MG63 (cell line): ENCODE measurements around the gene TUBB4B. TPM values are rescaled to one million over a fixed set of nuclear protein-coding genes. Genes with fewer than 3 reads are reported as not detected.
"Not testable (repeated sequence)": the region's sequence is repeated elsewhere in the genome, so short reads cannot be mapped to it uniquely, and the experiment has no call there.

Experiments used
- DNase-seq: peaks from one replicate; pipeline ENCODE4 v3.0.0-alpha.2; 2020
- H3K27me3 ChIP-seq: fragments of 250-450 bp; sonication (Bioruptor Pico); 2 replicates; pipeline ENCODE4 v1.5.1; 2020; ENCODE audit warnings: mild to moderate bottlenecking, moderate library complexity
- H3K36me3 ChIP-seq: fragments of 250-450 bp; sonication (Bioruptor Pico); 2 replicates; pipeline ENCODE4 v1.5.1; 2020; ENCODE audit warnings: mild to moderate bottlenecking, moderate library complexity
- H3K4me3 ChIP-seq: fragments of 250-450 bp; sonication (Bioruptor Pico); 2 replicates; pipeline ENCODE4 v1.5.1; 2020; ENCODE audit warnings: mild to moderate bottlenecking, moderate library complexity
- H3K9me3 ChIP-seq: fragments of 250-450 bp; sonication (Bioruptor Pico); 2 replicates; pipeline ENCODE4 v1.5.1; 2020; ENCODE audit warnings: mild to moderate bottlenecking, moderate library complexity
- total RNA-seq: library from RNA; depleted of rRNA; stranded (reverse); fragments of >200 nt; shearing (Covaris generic); gene quantifications from 2 replicates; pipeline ENCODE4 v1.2.3, GENCODE V29; 2014; ENCODE audit warnings: low replicate concordance

The TUBB4B gene
- total RNA-seq, 1 experiment from 2014 or later: 829 TPM

DNA sequence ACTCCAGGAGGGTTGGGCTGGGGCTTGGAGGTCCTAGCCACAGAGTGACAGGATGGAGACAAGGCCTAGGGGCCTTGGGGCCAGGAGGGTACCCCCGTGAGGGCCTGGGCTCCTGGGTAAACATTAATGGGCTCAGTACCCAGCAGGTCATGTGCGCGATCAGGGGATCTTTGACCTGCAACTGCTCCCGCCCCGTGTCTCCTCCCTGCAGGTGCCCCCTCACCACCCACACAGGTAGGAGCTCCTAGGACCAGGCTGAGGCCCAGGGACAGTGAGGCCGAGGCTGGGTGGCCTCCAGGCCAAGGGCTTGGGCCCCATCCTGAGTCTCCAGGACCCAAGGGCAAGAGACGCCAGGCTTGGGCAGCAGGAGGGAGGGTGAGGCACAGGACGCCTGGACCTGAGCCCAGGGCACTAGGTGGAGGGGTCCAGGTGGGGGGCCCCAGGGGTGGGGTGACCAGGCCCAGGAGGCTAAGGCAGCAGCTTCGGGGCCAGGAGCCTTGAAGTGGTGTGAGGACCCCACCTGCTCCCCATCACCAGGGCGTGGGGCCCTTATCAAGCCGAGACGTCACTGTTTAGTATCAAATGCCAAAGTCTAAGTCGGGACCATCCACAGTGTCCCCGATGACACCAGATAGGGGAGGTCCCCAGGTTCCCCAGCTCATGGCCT is 10.2 kb upstream of the TUBB4B start, which contains the start of gene SLC34A3:
Gene SLC34A3 (plus strand): TSS at position 197 of the 667 bp plus-strand sequence. CDS start 802 bp downstream, outside the sequence.
- Histone ChIP-seq H3K27me3 (no peaks in the 10 kb centered on the region), H3K4me3 (no peak within 1 kb of the TSS), H3K36me3 (no peaks in the 10 kb centered on the region), H3K9me3 (no peaks in the 10 kb centered on the region)
- DNase-seq: no peak

DNA sequence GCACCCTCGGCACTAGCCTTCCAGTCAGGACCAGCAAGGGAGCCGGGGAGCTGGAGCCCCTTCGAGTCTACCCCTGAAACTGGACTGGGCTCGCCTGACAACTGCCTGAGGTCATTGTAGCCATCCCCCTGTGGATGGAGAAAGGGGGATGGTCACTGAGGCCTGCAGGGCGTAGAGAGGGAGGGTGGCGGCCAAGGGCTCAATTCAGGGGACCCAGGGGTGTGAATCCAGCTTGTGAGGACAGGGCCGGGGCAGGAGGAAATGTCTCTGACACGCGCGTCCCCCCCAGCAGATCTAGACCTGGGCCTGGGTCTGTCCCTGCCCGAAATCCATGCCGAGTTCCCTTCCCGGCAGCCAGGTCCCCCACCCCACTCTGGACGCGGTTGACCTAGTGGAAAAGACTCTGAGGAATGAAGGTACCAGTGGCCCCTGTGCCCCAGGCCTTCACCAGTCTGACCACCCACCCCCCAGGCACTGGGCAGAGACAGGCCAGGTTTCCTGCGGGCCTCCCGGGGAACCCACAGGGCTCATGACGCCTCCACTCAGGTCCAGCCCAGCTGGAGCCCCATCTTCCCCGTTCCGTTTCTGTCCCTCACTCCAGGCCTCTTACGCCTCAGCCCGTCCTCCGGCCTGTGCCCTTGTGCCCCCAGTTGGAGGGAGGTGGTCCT is 9.6 kb upstream of the TUBB4B start:
- Histone ChIP-seq H3K36me3 (no peaks in the 10 kb centered on the region), H3K4me3 (no peak overlapping the region), H3K27me3 (no peaks in the 10 kb centered on the region), H3K9me3 (no peaks in the 10 kb centered on the region)
- DNase-seq: no peak

DNA sequence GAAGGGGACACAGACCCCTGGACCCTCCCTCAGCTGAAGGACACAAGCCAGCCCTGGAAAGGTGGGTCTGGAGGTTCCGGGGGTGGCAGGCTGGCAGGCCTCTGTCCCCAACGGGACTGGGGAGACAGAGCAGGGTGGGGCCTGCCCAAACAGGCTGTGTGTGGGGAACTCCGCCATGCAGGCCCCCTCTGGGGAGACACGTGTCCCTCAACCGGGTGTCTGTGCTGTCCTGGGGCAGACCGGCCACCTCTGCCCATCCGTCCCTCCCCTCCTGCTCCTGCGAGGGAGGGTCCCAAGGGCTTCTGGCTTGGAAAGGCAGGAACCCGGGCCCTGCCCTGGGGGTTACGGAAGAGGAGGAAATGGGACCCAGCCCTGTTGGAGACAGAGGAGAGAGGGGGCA is 9.0 kb upstream of the TUBB4B start:
- no peaks in the 10 kb centered on the region for H3K9me3 ChIP-seq
- no peak overlapping the region for H3K4me3 ChIP-seq
- DNase-seq: no peak
- H3K27me3 ChIP-seq: no peaks in the 10 kb centered on the region
- H3K36me3 ChIP-seq: no peaks in the 10 kb centered on the region

DNA sequence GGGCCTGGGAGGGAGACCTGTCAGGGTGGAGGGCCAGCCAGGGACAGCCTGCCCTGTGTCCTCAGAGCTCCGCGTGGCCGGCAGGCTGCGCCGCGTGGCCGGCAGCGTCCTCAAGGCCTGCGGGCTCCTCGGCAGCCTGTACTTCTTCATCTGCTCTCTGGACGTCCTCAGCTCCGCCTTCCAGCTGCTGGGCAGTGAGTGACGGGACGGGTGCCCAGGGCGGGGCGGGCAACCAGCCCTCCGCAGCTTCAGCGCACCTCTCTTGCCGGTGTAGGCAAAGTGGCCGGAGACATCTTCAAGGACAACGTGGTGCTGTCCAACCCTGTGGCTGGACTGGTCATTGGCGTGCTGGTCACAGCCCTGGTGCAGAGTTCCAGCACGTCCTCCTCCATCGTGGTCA is 8.6 kb upstream of the TUBB4B start:
- Histone ChIP-seq H3K4me3 (no peak overlapping the region), H3K27me3 (no peaks in the 10 kb centered on the region), H3K9me3 (no peaks in the 10 kb centered on the region), H3K36me3 (no peaks in the 10 kb centered on the region)
- no peak for DNase-seq

DNA sequence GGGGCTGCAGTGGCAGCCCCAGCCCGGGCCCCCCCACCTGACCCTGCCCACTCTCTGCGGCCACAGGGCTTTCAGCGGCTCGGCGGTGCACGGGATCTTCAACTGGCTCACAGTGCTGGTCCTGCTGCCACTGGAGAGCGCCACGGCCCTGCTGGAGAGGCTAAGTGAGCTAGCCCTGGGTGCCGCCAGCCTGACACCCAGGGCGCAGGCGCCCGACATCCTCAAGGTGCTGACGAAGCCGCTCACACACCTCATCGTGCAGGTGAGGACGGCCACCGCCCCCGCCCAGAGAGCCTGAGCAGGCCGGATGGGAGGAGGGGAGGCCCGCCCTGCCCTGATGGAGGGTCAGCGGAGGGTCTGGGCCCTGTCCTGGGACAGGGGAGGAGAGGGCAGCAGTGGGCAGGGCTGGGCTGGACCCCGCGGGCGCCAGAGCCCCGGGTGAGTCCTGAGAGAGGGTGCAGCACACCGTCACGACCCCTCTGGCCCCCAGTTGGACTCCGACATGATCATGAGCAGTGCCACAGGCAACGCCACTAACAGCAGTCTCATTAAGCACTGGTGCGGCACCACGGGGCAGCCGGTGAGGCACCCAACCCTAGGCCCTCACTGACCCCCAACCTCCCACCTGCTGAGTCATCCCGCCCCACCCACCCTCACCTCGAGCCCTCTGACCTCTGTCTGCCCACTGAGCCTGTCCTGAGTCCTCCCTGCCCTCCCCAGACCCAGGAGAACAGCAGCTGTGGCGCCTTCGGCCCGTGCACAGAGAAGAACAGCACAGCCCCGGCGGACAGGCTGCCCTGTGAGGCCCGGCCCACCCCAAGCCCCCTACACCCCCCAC is 7.7 kb upstream of the TUBB4B start:
- no peaks in the 10 kb centered on the region for H3K27me3 ChIP-seq
- no peaks in the 10 kb centered on the region for H3K9me3 ChIP-seq
- no peaks in the 10 kb centered on the region for H3K36me3 ChIP-seq
- H3K4me3 ChIP-seq: no peak overlapping the region
- no peak for DNase-seq

DNA sequence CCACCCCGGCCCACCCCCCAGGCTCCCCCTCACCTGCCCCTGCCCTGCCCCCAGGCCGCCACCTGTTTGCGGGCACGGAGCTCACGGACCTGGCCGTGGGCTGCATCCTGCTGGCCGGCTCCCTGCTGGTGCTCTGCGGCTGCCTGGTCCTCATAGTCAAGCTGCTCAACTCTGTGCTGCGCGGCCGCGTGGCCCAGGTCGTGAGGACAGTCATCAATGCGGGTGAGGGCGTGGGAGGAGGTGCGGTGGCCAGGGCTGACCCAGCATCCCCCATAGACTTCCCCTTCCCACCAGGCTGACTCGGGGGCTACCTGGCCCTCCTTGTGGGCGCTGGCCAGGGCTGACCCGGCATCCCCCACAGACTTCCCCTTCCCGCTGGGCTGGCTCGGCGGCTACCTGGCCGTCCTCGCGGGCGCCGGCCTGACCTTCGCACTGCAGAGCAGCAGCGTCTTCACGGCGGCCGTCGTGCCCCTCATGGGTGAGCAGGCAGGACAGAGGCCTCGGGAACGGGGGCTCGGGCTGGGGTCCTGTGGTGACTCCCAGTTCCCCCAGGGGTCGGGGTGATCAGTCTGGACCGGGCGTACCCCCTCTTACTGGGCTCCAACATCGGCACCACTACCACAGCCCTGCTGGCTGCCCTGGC is 6.9 kb upstream of the TUBB4B start:
- Histone ChIP-seq H3K27me3 (no peaks in the 10 kb centered on the region), H3K9me3 (no peaks in the 10 kb centered on the region), H3K4me3 (no peak overlapping the region), H3K36me3 (no peaks in the 10 kb centered on the region)
- no peak for DNase-seq

DNA sequence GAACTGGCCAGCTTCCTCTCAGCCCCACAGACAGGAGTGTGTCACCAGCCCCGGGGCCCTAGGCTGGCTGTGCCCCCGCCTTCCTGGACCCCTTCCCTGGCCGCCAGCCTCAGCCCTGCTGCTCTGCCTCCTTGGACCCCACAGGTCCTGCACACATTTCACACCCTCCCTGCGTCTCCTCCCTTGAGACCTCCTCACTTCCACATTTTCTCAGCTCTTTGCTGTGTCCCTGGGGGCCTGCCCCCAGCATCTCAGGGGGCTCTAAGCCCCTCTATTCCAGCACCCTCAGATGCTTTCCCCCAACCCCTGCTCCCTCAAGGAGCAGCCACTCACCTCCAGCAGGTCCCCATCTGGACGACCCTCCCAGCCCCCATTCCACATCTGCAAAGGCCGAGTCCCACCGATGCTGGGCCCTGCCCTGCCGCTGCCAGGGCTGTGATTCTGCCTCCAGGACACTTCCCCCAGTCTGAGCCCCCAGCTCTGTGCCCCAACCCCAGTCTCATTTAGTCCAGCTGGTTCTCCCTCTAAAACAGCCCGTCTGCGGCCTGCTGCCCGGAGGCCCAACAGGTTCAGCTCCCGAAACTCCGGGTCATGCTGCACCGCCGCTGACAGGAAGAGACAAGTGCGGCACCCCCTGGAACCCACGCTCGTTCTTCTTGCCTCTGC is 6.2 kb upstream of the TUBB4B start:
- H3K9me3 ChIP-seq: no peaks in the 10 kb centered on the region
- no peak for DNase-seq

DNA sequence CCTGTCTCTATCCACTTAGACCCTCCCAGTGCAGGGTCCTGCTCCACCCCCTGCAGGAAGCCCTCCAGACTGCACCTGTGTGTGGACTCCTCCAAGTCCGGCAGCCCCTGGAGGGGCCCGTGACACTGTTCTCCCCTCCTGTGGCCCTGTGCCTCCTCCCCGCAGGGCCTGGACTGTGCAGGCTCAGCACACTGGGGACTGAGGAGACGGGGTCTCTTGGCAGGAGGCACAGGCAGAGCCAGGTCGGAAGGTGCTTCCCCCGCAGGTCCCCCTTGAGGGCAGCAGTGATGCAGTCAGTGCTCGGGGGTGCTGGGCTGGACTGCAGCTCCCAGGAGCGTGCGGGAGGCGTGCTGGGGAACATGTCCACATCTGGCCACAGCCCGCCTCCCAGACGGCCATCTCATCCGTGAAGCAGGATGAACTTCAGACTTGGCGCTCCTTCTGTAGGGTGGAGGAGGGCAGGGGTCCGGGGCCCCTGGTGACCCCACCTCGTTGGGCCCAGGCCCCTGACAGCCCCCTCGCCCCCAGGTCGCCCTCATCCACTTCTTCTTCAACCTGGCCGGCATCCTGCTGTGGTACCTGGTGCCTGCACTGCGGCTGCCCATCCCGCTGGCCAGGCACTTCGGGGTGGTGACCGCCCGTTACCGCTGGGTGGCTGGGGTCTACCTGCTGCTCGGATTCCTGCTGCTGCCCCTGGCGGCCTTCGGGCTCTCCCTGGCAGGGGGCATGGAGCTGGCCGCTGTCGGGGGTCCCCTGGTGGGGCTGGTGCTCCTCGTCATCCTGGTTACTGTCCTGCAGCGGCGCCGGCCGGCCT is 5.5 kb upstream of the TUBB4B start:
- no peak for DNase-seq
- Histone ChIP-seq H3K9me3 (no peaks in the 10 kb centered on the region), H3K27me3 (no peaks in the 10 kb centered on the region), H3K4me3 (no peak overlapping the region), H3K36me3 (no peaks in the 10 kb centered on the region)

More for the DNA sequence above, 6.2 kb upstream of the TUBB4B start:
- H3K36me3 ChIP-seq: no peaks in the 10 kb centered on the region
- H3K27me3 ChIP-seq: no peaks in the 10 kb centered on the region
- H3K4me3 ChIP-seq: no peak overlapping the region

DNA sequence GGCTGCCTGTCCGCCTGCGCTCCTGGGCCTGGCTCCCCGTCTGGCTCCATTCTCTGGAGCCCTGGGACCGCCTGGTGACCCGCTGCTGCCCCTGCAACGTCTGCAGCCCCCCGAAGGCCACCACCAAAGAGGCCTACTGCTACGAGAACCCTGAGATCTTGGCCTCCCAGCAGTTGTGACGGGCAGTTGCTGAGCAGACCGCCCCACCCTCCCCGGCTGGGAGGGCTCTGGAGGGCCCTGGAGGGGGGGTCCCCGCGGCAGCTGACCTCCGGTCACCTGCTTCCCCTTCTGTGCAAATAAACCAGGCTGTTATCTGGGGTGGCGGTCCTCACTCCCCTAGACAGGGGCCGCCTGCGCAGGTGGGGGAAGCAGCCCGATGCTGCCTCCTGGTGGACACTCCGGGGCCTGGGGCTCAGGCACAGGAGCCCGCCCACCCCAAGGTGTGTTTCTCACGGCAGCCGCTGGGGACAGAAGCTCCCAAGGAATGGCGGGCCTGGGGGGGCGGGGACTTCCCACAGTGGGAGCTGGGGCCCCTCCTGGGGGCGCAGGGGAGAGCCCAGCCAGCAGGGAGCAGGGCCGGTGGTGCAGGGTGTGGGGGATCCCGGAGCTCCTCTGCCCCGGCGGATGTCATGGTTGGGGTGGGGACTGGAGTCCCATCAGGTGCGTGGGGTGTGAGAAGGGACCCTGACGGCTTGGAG is 4.7 kb upstream of the TUBB4B start:
- no peaks in the 10 kb centered on the region for H3K9me3 ChIP-seq
- peak; percentile 76 for DNase-seq
- H3K27me3 ChIP-seq: no peaks in the 10 kb centered on the region
- H3K36me3 ChIP-seq: no peaks in the 10 kb centered on the region
- H3K4me3 ChIP-seq: no peak overlapping the region

DNA sequence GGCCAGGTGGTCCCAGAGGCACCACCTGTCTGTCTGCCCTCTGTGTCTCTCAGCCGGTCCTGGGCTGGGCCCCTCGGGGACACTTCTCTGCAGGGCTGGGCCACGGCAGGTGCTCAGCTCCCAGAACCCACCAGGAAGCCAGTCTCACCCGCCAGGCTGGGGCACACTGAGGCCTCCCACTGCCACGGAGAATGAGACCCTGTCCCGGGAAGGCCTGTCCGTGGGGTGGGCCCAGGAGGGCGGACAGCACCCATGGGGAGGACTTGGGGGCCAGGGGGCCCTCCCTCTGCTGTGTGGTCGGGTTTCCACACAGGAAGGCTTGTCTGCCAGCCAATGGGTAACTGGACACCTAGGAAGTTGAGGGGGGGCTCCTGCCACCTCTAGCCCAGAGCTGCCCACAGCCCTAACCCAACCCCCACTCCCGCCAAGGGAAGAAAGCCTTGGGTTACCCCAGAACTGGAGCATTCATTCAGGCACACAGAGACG is 4.1 kb upstream of the TUBB4B start:
- Histone ChIP-seq H3K9me3 (no peaks in the 10 kb centered on the region), H3K4me3 (no peak overlapping the region), H3K36me3 (peaks cover 5% of the 10 kb centered on the region), H3K27me3 (no peaks in the 10 kb centered on the region)
- no peak for DNase-seq

DNA sequence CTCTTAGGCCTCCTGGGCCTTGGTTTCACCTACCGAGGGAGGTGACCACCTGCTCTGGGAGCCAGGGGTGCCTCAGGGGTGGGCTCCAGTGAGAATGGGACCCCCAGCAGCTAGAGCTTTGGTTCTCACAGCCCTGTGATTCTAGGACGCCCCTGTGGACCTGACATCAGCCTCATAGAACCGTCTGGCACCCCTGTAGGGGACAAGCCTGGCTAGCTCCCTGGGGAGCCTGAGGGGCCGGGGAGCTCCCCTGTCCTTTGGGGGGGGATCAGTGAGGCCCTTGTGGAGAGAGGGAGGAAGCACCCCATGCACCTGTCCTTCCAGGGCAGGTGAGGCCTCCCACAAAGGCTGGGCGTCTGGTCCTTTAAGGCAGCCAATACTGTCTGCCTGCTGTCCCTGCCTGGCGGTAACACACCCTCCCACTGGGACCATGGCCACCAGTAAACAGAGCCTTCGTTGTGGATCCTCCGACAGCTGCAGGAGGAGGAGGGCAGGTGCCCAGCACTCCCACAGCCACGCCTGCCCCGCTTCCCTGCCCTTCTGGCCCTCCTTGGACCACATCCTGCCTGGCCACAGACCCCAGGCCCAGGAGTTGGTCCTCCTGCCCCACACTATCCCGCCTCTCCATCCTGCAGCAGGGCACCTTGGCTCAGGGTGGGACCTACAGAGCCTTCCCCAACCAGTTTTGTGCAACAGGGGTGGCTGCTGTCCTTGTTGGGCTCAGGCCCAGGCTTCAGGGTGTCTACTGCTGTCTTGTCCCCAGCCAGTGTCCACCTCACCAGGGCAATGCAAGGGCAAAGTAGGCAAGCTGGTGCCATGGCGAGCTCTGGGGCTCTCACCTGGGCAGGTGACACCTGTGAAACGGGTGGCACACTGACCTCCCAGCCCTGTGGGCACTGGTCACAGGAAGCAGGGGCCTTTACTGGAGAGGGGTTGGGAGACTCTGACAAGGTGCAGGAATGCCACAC is 3.0 kb upstream of the TUBB4B start:
- Histone ChIP-seq H3K36me3 (peaks cover 15% of the 10 kb centered on the region), H3K4me3 (no peak overlapping the region), H3K27me3 (no peaks in the 10 kb centered on the region), H3K9me3 (no peaks in the 10 kb centered on the region)
- no peak for DNase-seq

DNA sequence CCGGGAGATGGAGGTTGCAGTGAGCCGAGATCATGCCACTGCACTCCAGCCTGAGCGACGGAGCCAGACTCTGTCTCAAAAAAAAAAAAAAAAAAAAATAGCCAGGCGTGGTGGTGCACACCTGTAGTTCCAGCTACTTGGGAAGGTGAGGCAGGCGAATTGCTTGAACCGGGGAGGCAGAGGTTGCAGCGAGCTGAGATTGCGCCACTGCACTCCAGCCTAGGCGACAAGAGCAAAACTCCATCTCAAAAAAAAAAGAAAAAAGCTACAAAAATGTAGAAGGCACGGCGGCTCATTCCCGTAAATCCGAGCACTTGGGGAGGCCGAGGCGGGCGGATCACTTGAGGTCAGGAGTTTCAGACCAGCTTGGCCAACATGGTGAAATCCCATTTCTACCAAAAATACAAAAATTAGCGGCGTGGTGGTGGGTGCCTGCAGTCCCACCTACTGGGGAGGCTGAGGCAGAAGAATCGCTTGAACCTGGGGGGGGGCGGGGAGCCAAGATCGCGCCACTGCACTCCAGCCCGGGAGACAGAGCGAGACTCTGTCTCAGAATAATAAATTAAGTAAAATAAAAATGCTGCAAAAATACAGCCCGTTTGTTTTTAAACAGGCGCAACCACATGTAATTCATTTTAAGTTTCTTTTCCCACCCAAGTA is 1.4 kb upstream of the TUBB4B start:
- not testable (repeated sequence) for H3K27me3 ChIP-seq, DNase-seq, H3K9me3 ChIP-seq
- Histone ChIP-seq H3K4me3 (peak overlapping the region; percentile 59), H3K36me3 (peaks cover 25% of the 10 kb centered on the region)

DNA sequence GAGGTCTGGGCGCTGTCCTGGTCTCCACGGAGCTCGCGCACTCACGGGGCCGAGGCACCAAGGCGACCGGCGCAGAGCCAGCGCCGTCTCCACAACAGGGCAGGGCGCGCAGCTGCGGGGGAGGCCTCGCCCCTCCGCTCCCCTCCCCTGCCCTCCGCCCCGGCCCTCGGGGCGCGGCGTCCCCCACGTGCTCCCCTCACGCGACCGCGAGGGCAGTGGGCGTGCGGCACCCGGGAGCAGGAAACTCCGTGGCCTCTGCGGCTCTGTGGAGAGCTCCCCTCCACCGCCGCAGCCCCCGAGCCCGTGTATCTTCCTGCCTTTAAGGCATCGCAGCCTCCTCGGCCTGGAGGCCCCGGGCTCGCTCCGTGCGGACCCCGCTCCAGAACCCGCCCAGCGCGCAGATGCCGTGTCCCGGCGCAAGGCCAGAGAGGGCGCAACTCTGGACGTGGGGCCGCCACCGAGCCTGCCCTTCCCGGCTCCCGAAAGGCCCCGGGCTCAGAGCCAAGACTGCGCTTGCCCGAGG is 708 bp upstream of the TUBB4B start:
- H3K9me3 ChIP-seq: no peaks in the 10 kb centered on the region
- H3K27me3 ChIP-seq: no peaks in the 10 kb centered on the region
- peak overlapping the region; percentile 59 for H3K4me3 ChIP-seq
- peaks cover 25% of the 10 kb centered on the region for H3K36me3 ChIP-seq
- DNase-seq: peak; percentile 89
